GM23338 (cell line): ENCODE data around the gene OCEL1. TPM values are rescaled to one million over a fixed set of nuclear protein-coding genes. Genes with fewer than 3 reads are reported as not detected.
A peak's percentile ranks its signal among the peaks of the same experiment; 100 is the strongest.

ENCODE experiments used
- ATAC-seq: fragments of 200-7000 bp; cut with Tn5 transposase; 3 replicates; pipeline ENCODE4 v1.9.1; 2020
- DNase-seq: peaks from one replicate; pipeline ENCODE4 v3.0.0-alpha.2; 2015; ENCODE audit warnings: low spot score
- H2AFZ ChIP-seq: fragments of 200-600 bp; sonication (generic); 2 replicates; pipeline ENCODE4 v1.8.0; 2016; ENCODE audit warnings: antibody characterized with exemption, mild to moderate bottlenecking, moderate library complexity
- H3F3A ChIP-seq: fragments of 200-600 bp; sonication (generic); replicated peaks from 2 replicates; pipeline ENCODE4 v1.8.0; 2017; ENCODE audit warnings: antibody characterized with exemption, mixed run types, low read depth
- H3K27ac ChIP-seq: fragments of 200-600 bp; sonication (generic); 2 replicates; pipeline ENCODE4 v1.6.1; 2016; ENCODE audit warnings: low read depth
- H3K27me3 ChIP-seq: fragments of 200-600 bp; sonication (generic); 2 replicates; pipeline ENCODE4 v1.8.0; 2016; ENCODE audit warnings: mild to moderate bottlenecking, mixed run types, moderate library complexity; ENCODE audit not compliant: insufficient read depth
- H3K36me3 ChIP-seq: fragments of 200-600 bp; sonication (generic); 2 replicates; pipeline ENCODE4 v1.8.0; 2016; ENCODE audit warnings: mild to moderate bottlenecking; ENCODE audit not compliant: insufficient read depth
- H3K4me1 ChIP-seq: fragments of 200-600 bp; sonication (generic); 2 replicates; pipeline ENCODE4 v1.8.0; 2016; ENCODE audit warnings: mild to moderate bottlenecking, moderate library complexity; ENCODE audit not compliant: insufficient read depth
- H3K4me2 ChIP-seq: fragments of 200-600 bp; sonication (generic); 2 replicates; pipeline ENCODE4 v1.7.1; 2017; ENCODE audit warnings: mixed run types
- H3K4me3 ChIP-seq: fragments of 200-600 bp; sonication (generic); 2 replicates; pipeline ENCODE4 v1.6.1; 2016; ENCODE audit warnings: mixed run types
- H3K79me2 ChIP-seq: fragments of 200-600 bp; sonication (generic); replicated peaks from 2 replicates; pipeline ENCODE4 v1.8.0; 2017; ENCODE audit warnings: mild to moderate bottlenecking; ENCODE audit not compliant: insufficient read depth
- H3K9me2 ChIP-seq: fragments of 200-600 bp; sonication (generic); 2 replicates; pipeline ENCODE4 v1.8.0; 2017; ENCODE audit not compliant: insufficient read depth
- H4K20me1 ChIP-seq: fragments of 200-600 bp; sonication (generic); replicated peaks from 2 replicates; pipeline ENCODE4 v1.8.0; 2017; ENCODE audit warnings: mild to moderate bottlenecking; ENCODE audit not compliant: insufficient read depth
- H3K27ac Mint-ChIP-seq: 2 replicates; pipeline ENCODE4 v1.8.0; 2020; ENCODE audit warnings: inconsistent platforms, mild to moderate bottlenecking, moderate library complexity, mixed read lengths
- H3K27me3 Mint-ChIP-seq: 3 replicates; pipeline ENCODE4 v1.8.0; 2022; ENCODE audit warnings: low read depth, mild to moderate bottlenecking, moderate library complexity, mixed read lengths, inconsistent platforms; ENCODE audit not compliant: insufficient read depth, poor library complexity
- H3K36me3 Mint-ChIP-seq: 3 replicates; pipeline ENCODE4 v1.8.0; 2021; ENCODE audit warnings: low read depth, mild to moderate bottlenecking, inconsistent platforms, moderate library complexity, mixed read lengths
- H3K4me1 Mint-ChIP-seq: 3 replicates; pipeline ENCODE4 v1.8.0; 2020; ENCODE audit warnings: mild to moderate bottlenecking, inconsistent platforms, mixed read lengths
- H3K4me3 Mint-ChIP-seq: 3 replicates; pipeline ENCODE4 v1.8.0; 2021; ENCODE audit warnings: moderate library complexity, mild to moderate bottlenecking, inconsistent platforms, mixed read lengths
- H3K9me3 Mint-ChIP-seq: 3 replicates; pipeline ENCODE4 v1.8.0; 2020; ENCODE audit warnings: moderate library complexity, mild to moderate bottlenecking, inconsistent platforms, mixed read lengths
- CREB1 ChIP-seq: fragments of 250-450 bp; sonication (Bioruptor Pico); IDR thresholded peaks from 2 replicates; pipeline ENCODE4 v1.5.0; 2020; ENCODE audit warnings: low read depth, mild to moderate bottlenecking, moderate library complexity
- EZH2 ChIP-seq: fragments of 200-600 bp; sonication (generic); IDR thresholded peaks from one replicate; pipeline ENCODE4 v1.8.0; 2017; ENCODE audit warnings: antibody characterized with exemption, mild to moderate bottlenecking, low read depth; ENCODE audit not compliant: unreplicated experiment
- REST ChIP-seq: IDR thresholded peaks from one replicate; pipeline ENCODE4 v1.6.1; 2018; ENCODE audit warnings: antibody characterized with exemption; ENCODE audit not compliant: unreplicated experiment
- ZNF331 ChIP-seq: fragments of 250-450 bp; sonication (Bioruptor Pico); IDR thresholded peaks from 2 replicates; pipeline ENCODE4 v1.5.0; 2020; ENCODE audit warnings: low read depth, mild to moderate bottlenecking, moderate library complexity
- polyA plus RNA-seq: library from polyadenylated mRNA; unstranded; fragments of >200 nt; fragmentation: Nextera tagmentation; extraction: Ambion mirVana; gene quantifications from 2 replicates; pipeline ENCODE4 v1.2.1, GENCODE V29; 2016
- total RNA-seq: library from RNA; depleted of rRNA; stranded (reverse); fragments of >200 nt; shearing (Covaris generic); gene quantifications from 2 replicates; pipeline ENCODE4 v1.2.3, GENCODE V29; 2014
- TF ChIP-seq, protein P1 (sequence below), 2 experiments: fragments of 200-600 bp in 1 of 2; sonication (generic) in 1 of 2; conservative IDR thresholded peaks; 2 replicates each; pipeline versions ENCODE4 v1.5.1 to v1.6.1; 2016 to 2017; ENCODE audit warnings: antibody characterized with exemption in 2 of 2, low read depth in 2 of 2, mild to moderate bottlenecking in 2 of 2, moderate library complexity in 1 of 2
- TF ChIP-seq, protein P2 (sequence below): fragments of 250-450 bp; sonication (Bioruptor Pico); IDR thresholded peaks from 2 replicates; pipeline ENCODE4 v1.5.0; 2020; ENCODE audit warnings: mild to moderate bottlenecking, moderate library complexity

OCEL1 gene
- total and polyA plus RNA-seq, 2 experiments from 2014 or later: 12.7 to 47.4 TPM

- no peaks in the 10 kb centered on the region for H3K9me3 Mint-ChIP-seq
- H3K4me1 ChIP-seq: no peaks in the 10 kb centered on the region
- TF ChIP-seq ZNF331 (CRISPR knock-in tag): no peak
- TF ChIP-seq, protein P1, sequence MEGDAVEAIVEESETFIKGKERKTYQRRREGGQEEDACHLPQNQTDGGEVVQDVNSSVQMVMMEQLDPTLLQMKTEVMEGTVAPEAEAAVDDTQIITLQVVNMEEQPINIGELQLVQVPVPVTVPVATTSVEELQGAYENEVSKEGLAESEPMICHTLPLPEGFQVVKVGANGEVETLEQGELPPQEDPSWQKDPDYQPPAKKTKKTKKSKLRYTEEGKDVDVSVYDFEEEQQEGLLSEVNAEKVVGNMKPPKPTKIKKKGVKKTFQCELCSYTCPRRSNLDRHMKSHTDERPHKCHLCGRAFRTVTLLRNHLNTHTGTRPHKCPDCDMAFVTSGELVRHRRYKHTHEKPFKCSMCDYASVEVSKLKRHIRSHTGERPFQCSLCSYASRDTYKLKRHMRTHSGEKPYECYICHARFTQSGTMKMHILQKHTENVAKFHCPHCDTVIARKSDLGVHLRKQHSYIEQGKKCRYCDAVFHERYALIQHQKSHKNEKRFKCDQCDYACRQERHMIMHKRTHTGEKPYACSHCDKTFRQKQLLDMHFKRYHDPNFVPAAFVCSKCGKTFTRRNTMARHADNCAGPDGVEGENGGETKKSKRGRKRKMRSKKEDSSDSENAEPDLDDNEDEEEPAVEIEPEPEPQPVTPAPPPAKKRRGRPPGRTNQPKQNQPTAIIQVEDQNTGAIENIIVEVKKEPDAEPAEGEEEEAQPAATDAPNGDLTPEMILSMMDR (conservative IDR thresholded peaks at IDR 0.05; ENCODE audit: low read depth in 2 of 2): 0 out of 4 replicates have a peak, but pooled peaks of 1 of the 2 experiments have one; percentile 3
- H3K36me3 ChIP-seq: 0 out of 2 replicates have a peak, but pooled peaks cover under 1% of the 10 kb centered on the region
- H3K27me3 ChIP-seq: no peaks in the 10 kb centered on the region
- no peak for ATAC-seq
- peaks cover 6% of the 10 kb centered on the region for H3F3A ChIP-seq
- H3K27ac ChIP-seq: no peak overlapping the region; the same call in 1 of the 2 replicates
- H3K4me3 ChIP-seq: no peak overlapping the region
- no peak overlapping the region for H2AFZ ChIP-seq
- H3K9me2 ChIP-seq: no peaks in the 10 kb centered on the region
- peaks cover 13% of the 10 kb centered on the region for H3K4me1 Mint-ChIP-seq
- H3K79me2 ChIP-seq: no peaks in the 10 kb centered on the region
- no peak overlapping the region for H3K4me2 ChIP-seq
- peaks cover 12% of the 10 kb centered on the region for H3K27me3 Mint-ChIP-seq
- no peak overlapping the region for H3K4me3 Mint-ChIP-seq
- peak; percentile 26 for DNase-seq
- H3K36me3 Mint-ChIP-seq: peaks cover 26% of the 10 kb centered on the region
- no peaks in the 10 kb centered on the region; the same call in 1 of the 2 replicates for H4K20me1 ChIP-seq
- 0 out of 2 replicates have a peak overlapping the region, but pooled peaks have one; percentile 32 for H3K27ac Mint-ChIP-seq
Measured at GRCh38 chr19:17183271-17183761, 42.7 kb upstream of the OCEL1 start.

- H4K20me1 ChIP-seq: no peaks in the 10 kb centered on the region; the same call in none of the 2 replicates
- no peak overlapping the region for H3K27ac ChIP-seq
- Mint-ChIP-seq H3K36me3 (peaks cover 28% of the 10 kb centered on the region), H3K27me3 (peaks cover 12% of the 10 kb centered on the region), H3K4me3 (no peak overlapping the region), H3K27ac (peak overlapping the region; percentile 32; the same call in 1 of the 2 replicates), H3K4me1 (peaks cover 13% of the 10 kb centered on the region), H3K9me3 (no peaks in the 10 kb centered on the region)
- H3K36me3 ChIP-seq: 0 out of 2 replicates have a peak, but pooled peaks cover 4% of the 10 kb centered on the region
- H3F3A ChIP-seq: peaks cover 6% of the 10 kb centered on the region
- ATAC-seq (no peak), DNase-seq (no peak)
- H3K4me3 ChIP-seq: no peak overlapping the region
- no peak overlapping the region for H3K4me2 ChIP-seq
- H3K4me1 ChIP-seq: no peaks in the 10 kb centered on the region
- H3K9me2 ChIP-seq: no peaks in the 10 kb centered on the region
- no peak overlapping the region for H2AFZ ChIP-seq
- no peaks in the 10 kb centered on the region for H3K79me2 ChIP-seq
- no peaks in the 10 kb centered on the region for H3K27me3 ChIP-seq
- TF ChIP-seq REST: no peak
- TF ChIP-seq EZH2: no peak
- no peak for TF ChIP-seq ZNF331 (CRISPR knock-in tag)
- no peak for TF ChIP-seq CREB1 (CRISPR knock-in tag)
- TF ChIP-seq, protein P2, sequence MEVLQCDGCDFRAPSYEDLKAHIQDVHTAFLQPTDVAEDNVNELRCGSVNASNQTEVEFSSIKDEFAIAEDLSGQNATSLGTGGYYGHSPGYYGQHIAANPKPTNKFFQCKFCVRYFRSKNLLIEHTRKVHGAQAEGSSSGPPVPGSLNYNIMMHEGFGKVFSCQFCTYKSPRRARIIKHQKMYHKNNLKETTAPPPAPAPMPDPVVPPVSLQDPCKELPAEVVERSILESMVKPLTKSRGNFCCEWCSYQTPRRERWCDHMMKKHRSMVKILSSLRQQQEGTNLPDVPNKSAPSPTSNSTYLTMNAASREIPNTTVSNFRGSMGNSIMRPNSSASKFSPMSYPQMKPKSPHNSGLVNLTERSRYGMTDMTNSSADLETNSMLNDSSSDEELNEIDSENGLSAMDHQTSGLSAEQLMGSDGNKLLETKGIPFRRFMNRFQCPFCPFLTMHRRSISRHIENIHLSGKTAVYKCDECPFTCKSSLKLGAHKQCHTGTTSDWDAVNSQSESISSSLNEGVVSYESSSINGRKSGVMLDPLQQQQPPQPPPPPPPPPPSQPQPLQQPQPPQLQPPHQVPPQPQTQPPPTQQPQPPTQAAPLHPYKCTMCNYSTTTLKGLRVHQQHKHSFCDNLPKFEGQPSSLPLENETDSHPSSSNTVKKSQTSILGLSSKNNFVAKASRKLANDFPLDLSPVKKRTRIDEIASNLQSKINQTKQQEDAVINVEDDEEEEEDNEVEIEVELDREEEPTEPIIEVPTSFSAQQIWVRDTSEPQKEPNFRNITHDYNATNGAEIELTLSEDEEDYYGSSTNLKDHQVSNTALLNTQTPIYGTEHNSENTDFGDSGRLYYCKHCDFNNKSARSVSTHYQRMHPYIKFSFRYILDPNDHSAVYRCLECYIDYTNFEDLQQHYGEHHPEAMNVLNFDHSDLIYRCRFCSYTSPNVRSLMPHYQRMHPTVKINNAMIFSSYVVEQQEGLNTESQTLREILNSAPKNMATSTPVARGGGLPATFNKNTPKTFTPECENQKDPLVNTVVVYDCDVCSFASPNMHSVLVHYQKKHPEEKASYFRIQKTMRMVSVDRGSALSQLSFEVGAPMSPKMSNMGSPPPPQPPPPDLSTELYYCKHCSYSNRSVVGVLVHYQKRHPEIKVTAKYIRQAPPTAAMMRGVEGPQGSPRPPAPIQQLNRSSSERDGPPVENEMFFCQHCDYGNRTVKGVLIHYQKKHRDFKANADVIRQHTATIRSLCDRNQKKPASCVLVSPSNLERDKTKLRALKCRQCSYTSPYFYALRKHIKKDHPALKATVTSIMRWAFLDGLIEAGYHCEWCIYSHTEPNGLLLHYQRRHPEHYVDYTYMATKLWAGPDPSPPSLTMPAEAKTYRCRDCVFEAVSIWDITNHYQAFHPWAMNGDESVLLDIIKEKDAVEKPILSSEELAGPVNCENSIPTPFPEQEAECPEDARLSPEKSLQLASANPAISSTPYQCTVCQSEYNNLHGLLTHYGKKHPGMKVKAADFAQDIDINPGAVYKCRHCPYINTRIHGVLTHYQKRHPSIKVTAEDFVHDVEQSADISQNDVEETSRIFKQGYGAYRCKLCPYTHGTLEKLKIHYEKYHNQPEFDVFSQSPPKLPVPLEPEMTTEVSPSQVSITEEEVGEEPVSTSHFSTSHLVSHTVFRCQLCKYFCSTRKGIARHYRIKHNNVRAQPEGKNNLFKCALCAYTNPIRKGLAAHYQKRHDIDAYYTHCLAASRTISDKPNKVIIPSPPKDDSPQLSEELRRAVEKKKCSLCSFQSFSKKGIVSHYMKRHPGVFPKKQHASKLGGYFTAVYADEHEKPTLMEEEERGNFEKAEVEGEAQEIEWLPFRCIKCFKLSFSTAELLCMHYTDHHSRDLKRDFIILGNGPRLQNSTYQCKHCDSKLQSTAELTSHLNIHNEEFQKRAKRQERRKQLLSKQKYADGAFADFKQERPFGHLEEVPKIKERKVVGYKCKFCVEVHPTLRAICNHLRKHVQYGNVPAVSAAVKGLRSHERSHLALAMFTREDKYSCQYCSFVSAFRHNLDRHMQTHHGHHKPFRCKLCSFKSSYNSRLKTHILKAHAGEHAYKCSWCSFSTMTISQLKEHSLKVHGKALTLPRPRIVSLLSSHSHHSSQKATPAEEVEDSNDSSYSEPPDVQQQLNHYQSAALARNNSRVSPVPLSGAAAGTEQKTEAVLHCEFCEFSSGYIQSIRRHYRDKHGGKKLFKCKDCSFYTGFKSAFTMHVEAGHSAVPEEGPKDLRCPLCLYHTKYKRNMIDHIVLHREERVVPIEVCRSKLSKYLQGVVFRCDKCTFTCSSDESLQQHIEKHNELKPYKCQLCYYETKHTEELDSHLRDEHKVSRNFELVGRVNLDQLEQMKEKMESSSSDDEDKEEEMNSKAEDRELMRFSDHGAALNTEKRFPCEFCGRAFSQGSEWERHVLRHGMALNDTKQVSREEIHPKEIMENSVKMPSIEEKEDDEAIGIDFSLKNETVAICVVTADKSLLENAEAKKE: no peak
Measured at GRCh38 chr19:17183858-17184321, 42.1 kb upstream of the OCEL1 start.
